ENCODE results near the gene SNX20.

- TF ChIP-seq ZNF274 (IDR thresholded peaks at IDR 0.05; ENCODE audit: low read depth, low read length) (no peak), SUZ12 (IDR thresholded peaks at IDR 0.05; ENCODE audit: extremely low read depth, insufficient read depth, insufficient read length) (no peak), YY1 (IDR thresholded peaks at IDR 0.05; ENCODE audit: insufficient read depth, insufficient read length) (no peak)
These were observed 55.7 kb downstream of the SNX20 start for GRCh38 chr16:50625374-50625773.
